Activated T-helper 9 cell treated with anti-CD3 and anti-CD28 coated beads, Interleukin-2, amount 50 U/mL, for 16 hours (primary cell): ENCODE measurements around the gene FIP1L1.
"Not testable (repeated sequence)": the region's sequence is repeated elsewhere in the genome, so short reads cannot be mapped to it uniquely, and the experiment has no call there.

ENCODE experiments used
- DNase-seq: peaks from one replicate; pipeline ENCODE4 v3.0.0-alpha.2; 2020; ENCODE audit warnings: low read depth

Gene FIP1L1

GRCh38 chr4:53378171-53378482 is 686 bp downstream of the FIP1L1 start:
- DNase-seq, result no peak

- DNase-seq, result no peak
Observed at GRCh38 chr4:53380221-53380620, 2.8 kb downstream of the FIP1L1 start.

GRCh38 chr4:53409479-53409878 is 32.0 kb downstream of the FIP1L1 start:
- not testable (repeated sequence) for DNase-seq

- no peak for DNase-seq
Observed at GRCh38 chr4:53419208-53419607, 41.8 kb downstream of the FIP1L1 start.

- DNase-seq, result no peak
Observed at GRCh38 chr4:53421791-53422190, 44.4 kb downstream of the FIP1L1 start.

GRCh38 chr4:53422367-53422766 is 44.9 kb downstream of the FIP1L1 start:
- DNase-seq, result no peak

GRCh38 chr4:53424280-53424679 is 46.8 kb downstream of the FIP1L1 start:
- DNase-seq, result no peak

- DNase-seq, result no peak
Observed at GRCh38 chr4:53427366-53427765, 49.9 kb downstream of the FIP1L1 start.

- no peak for DNase-seq
Observed at GRCh38 chr4:53431052-53431451, 53.6 kb downstream of the FIP1L1 start.

GRCh38 chr4:53432528-53433424 is 55.3 kb downstream of the FIP1L1 start:
- DNase-seq, result no peak

GRCh38 chr4:53436251-53436650 is 58.8 kb downstream of the FIP1L1 start:
- DNase-seq, result no peak

- DNase-seq, result no peak
Observed at GRCh38 chr4:53441564-53441963, 64.1 kb downstream of the FIP1L1 start.

GRCh38 chr4:53444954-53445353 is 67.5 kb downstream of the FIP1L1 start:
- DNase-seq, result no peak

GRCh38 chr4:53450773-53451172 is 73.3 kb downstream of the FIP1L1 start:
- DNase-seq, result no peak

- DNase-seq, result no peak
Observed at GRCh38 chr4:53453385-53453784, 75.9 kb downstream of the FIP1L1 start.

- no peak for DNase-seq
Observed at GRCh38 chr4:53455766-53456165, 78.3 kb downstream of the FIP1L1 start.

- DNase-seq, result no peak
Observed at GRCh38 chr4:53456178-53456577, 78.7 kb downstream of the FIP1L1 start.

- no peak for DNase-seq
Observed at GRCh38 chr4:53459548-53459947, 82.1 kb downstream of the FIP1L1 start.

GRCh38 chr4:53461244-53461643 is 83.8 kb downstream of the FIP1L1 start:
- no peak for DNase-seq

- no peak for DNase-seq
Observed at GRCh38 chr4:53463340-53463739, 85.9 kb downstream of the FIP1L1 start.

- DNase-seq, result no peak
Observed at GRCh38 chr4:53465281-53465680, 87.8 kb downstream of the FIP1L1 start.

GRCh38 chr4:53465891-53466290 is 88.5 kb downstream of the FIP1L1 start:
- no peak for DNase-seq

- DNase-seq, result not testable (repeated sequence)
Observed at GRCh38 chr4:53466576-53466975, 89.1 kb downstream of the FIP1L1 start.
